Activated naive CD8-positive, alpha-beta T cell treated with anti-CD3 and anti-CD28 coated beads, Interleukin-2, amount 50 U/mL, for 24 hours (primary cell): ENCODE data around the gene HSP90AB1.

Experiments
- ATAC-seq: fragments of 150-1000 bp; cut with Tn5 transposase; one replicate; pipeline ENCODE4 v1.10.0; 2021
- DNase-seq: peaks from one replicate; pipeline ENCODE4 v3.0.0; 2021
- H3K27ac Mint-ChIP-seq: one replicate; pipeline ENCODE4 v1.8.0; 2021; ENCODE audit warnings: mild to moderate bottlenecking, mixed read lengths
- H3K27me3 Mint-ChIP-seq: one replicate; pipeline ENCODE4 v1.8.0; 2021; ENCODE audit warnings: mixed read lengths
- H3K36me3 Mint-ChIP-seq: one replicate; pipeline ENCODE4 v1.8.0; 2021; ENCODE audit warnings: low read depth, mixed read lengths
- H3K4me1 Mint-ChIP-seq: one replicate; pipeline ENCODE4 v1.8.0; 2021; ENCODE audit warnings: mixed read lengths
- H3K4me3 Mint-ChIP-seq: one replicate; pipeline ENCODE4 v1.8.0; 2021; ENCODE audit warnings: mild to moderate bottlenecking, moderate library complexity, mixed read lengths
- H3K9me3 Mint-ChIP-seq: one replicate; pipeline ENCODE4 v1.8.0; 2021; ENCODE audit warnings: mixed read lengths

The HSP90AB1 gene

GRCh38 chr6:44270526-44271405 lies 23.9 kb downstream of the HSP90AB1 start:
- no peak for ATAC-seq
- peaks cover 48% of the 10 kb centered on the region for H3K27me3 Mint-ChIP-seq

DNA sequence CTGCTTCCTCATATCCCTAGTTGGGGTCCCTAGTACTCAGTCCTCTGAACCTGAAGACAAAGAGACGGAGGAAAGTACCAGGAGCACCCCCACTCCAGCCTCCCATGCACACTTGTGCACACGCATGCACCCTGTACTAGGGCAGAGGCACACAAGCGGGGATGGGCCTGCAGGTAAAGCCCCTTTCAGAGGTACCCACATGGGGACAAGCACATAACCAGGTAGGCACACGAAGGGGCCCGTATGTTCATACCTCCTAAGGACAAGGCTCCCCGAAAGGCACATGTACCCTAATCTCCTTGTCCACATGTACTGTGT lies 24.5 kb downstream of the HSP90AB1 start:
- peaks cover 48% of the 10 kb centered on the region for H3K27me3 Mint-ChIP-seq

More at GRCh38 chr6:44270526-44271405, 23.9 kb downstream of the HSP90AB1 start:
- peak overlapping the region; percentile 38 for H3K4me3 Mint-ChIP-seq
- no peak for DNase-seq
- H3K9me3 Mint-ChIP-seq: no peaks in the 10 kb centered on the region
- peaks cover 33% of the 10 kb centered on the region for H3K4me1 Mint-ChIP-seq
- H3K27ac Mint-ChIP-seq: no peak overlapping the region
- no peaks in the 10 kb centered on the region for H3K36me3 Mint-ChIP-seq

GRCh38 chr6:44271914-44272313 lies 25.0 kb downstream of the HSP90AB1 start:
- H3K4me3 Mint-ChIP-seq: no peak overlapping the region
- DNase-seq (no peak), ATAC-seq (no peak)
- no peak overlapping the region for H3K27ac Mint-ChIP-seq
- H3K9me3 Mint-ChIP-seq: no peaks in the 10 kb centered on the region
- H3K4me1 Mint-ChIP-seq: peaks cover 21% of the 10 kb centered on the region
- no peaks in the 10 kb centered on the region for H3K36me3 Mint-ChIP-seq
- H3K27me3 Mint-ChIP-seq: peaks cover 52% of the 10 kb centered on the region

More for the DNA sequence above, 24.5 kb downstream of the HSP90AB1 start:
- ATAC-seq (no peak), DNase-seq (no peak)
- H3K4me1 Mint-ChIP-seq: peaks cover 27% of the 10 kb centered on the region
- no peaks in the 10 kb centered on the region for H3K36me3 Mint-ChIP-seq
- H3K9me3 Mint-ChIP-seq: no peaks in the 10 kb centered on the region
- H3K4me3 Mint-ChIP-seq: peak overlapping the region; percentile 38
- H3K27ac Mint-ChIP-seq: no peak overlapping the region

- Mint-ChIP-seq H3K4me1 (peaks cover 18% of the 10 kb centered on the region), H3K9me3 (no peaks in the 10 kb centered on the region), H3K27ac (no peak overlapping the region), H3K36me3 (no peaks in the 10 kb centered on the region), H3K4me3 (no peak overlapping the region), H3K27me3 (peaks cover 58% of the 10 kb centered on the region)
- no peak for ATAC-seq
- DNase-seq: no peak
These were observed 25.6 kb downstream of the HSP90AB1 start for GRCh38 chr6:44272529-44272928.

- Mint-ChIP-seq H3K4me1 (peaks cover 14% of the 10 kb centered on the region), H3K9me3 (no peaks in the 10 kb centered on the region), H3K4me3 (no peak overlapping the region), H3K36me3 (no peaks in the 10 kb centered on the region), H3K27ac (no peak overlapping the region), H3K27me3 (peaks cover 64% of the 10 kb centered on the region)
- ATAC-seq: no peak
- no peak for DNase-seq
These were observed 26.2 kb downstream of the HSP90AB1 start for GRCh38 chr6:44272999-44273566.

- Mint-ChIP-seq H3K36me3 (no peaks in the 10 kb centered on the region), H3K27me3 (peaks cover 65% of the 10 kb centered on the region), H3K4me3 (no peak overlapping the region)
These were observed 26.7 kb downstream of the HSP90AB1 start for GRCh38 chr6:44273617-44274016.

GRCh38 chr6:44275271-44275748 lies 28.4 kb downstream of the HSP90AB1 start:
- no peak for DNase-seq
- Mint-ChIP-seq H3K36me3 (no peaks in the 10 kb centered on the region), H3K27ac (no peak overlapping the region), H3K4me1 (peaks cover 3% of the 10 kb centered on the region), H3K4me3 (no peak overlapping the region), H3K27me3 (peaks cover 60% of the 10 kb centered on the region), H3K9me3 (no peaks in the 10 kb centered on the region)
- no peak for ATAC-seq

More at GRCh38 chr6:44273617-44274016, 26.7 kb downstream of the HSP90AB1 start:
- ATAC-seq (no peak), DNase-seq (no peak)
- H3K4me1 Mint-ChIP-seq: peaks cover 14% of the 10 kb centered on the region
- H3K9me3 Mint-ChIP-seq: no peaks in the 10 kb centered on the region
- no peak overlapping the region for H3K27ac Mint-ChIP-seq

GRCh38 chr6:44275749-44276648 lies 29.1 kb downstream of the HSP90AB1 start:
- no peaks in the 10 kb centered on the region for H3K9me3 Mint-ChIP-seq
- H3K27me3 Mint-ChIP-seq: peaks cover 63% of the 10 kb centered on the region
- no peaks in the 10 kb centered on the region for H3K36me3 Mint-ChIP-seq
- ATAC-seq: peak; percentile 60
- peaks cover 3% of the 10 kb centered on the region for H3K4me1 Mint-ChIP-seq
- no peak for DNase-seq
- no peak overlapping the region for H3K27ac Mint-ChIP-seq
- H3K4me3 Mint-ChIP-seq: no peak overlapping the region

DNA sequence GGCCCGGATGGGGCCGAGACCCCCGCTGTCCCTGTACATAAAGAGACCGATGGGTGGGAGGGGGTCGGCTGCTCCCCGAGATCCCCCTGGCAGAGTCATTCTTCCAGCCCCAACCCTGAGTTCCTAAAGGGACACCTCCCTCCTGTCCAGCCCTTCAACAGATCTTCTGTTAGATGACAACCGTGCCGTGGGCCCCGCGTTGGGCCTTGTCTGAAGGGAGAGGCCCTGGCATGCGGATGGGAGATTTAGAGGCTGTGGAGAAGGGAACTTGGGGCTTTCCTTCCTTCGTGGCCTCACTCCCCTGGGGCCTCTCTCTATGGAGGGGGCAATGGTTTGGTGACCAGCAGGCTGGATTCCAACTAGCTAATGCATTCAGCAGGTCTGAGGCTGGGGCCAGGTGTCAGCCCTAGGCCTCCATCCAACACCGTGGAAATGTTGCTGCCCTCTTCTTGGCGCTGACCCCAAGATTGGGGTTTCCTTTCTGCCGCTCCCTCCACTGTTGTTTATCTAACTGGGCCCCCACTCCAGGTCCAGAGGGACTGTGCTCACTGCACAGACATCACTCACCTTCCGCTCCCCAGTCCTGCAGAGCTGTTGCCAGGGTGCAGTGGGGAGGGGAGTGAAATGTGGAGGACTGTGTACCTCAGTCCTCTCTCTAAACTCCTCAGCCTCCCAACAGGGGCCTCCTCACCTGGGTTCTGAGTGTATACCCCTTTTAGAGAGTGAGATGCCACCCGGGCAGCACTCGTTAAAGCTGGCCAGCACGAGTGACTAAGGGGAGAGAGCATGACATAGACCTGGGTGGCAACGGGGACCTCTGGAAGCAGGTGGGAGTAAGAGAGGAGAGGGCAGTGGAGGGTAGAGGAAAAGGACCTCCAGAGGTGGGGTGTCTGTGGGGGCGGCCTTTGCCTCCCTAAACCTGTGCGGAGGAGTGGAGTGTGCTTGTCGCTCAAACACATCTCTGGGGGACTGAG lies 30.1 kb downstream of the HSP90AB1 start:
- Mint-ChIP-seq H3K4me1 (peaks cover 2% of the 10 kb centered on the region), H3K27ac (no peak overlapping the region), H3K4me3 (no peak overlapping the region), H3K27me3 (peaks cover 56% of the 10 kb centered on the region), H3K36me3 (no peaks in the 10 kb centered on the region), H3K9me3 (no peaks in the 10 kb centered on the region)
- DNase-seq (no peak), ATAC-seq (no peak)

DNA sequence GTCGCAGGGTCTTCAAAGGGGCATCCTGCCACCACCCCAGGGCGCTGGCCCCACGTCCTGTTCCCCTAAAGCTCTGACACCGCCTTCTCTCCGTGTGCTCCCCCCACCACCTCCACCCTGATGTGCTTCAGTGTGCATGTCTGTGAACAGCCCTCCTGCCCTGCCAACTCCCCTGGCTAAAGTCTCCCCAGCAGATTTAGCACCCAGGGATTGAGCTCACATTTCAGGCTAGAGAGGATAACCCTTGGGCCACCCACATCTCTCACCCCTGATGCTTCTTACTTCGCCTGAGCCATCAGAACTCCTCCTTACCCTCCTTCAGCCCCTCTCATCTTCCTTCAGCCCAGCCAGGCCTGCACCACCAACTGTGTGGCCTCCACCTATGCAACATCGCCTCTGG lies 30.9 kb downstream of the HSP90AB1 start:
- Mint-ChIP-seq H3K9me3 (no peaks in the 10 kb centered on the region), H3K4me1 (peaks cover 2% of the 10 kb centered on the region), H3K36me3 (no peaks in the 10 kb centered on the region), H3K4me3 (no peak overlapping the region), H3K27me3 (peaks cover 50% of the 10 kb centered on the region), H3K27ac (no peak overlapping the region)
- no peak for DNase-seq
- no peak for ATAC-seq

GRCh38 chr6:44278315-44278714 lies 31.4 kb downstream of the HSP90AB1 start:
- DNase-seq (no peak), ATAC-seq (no peak)
- no peak overlapping the region for H3K4me3 Mint-ChIP-seq
- no peaks in the 10 kb centered on the region for H3K36me3 Mint-ChIP-seq
- H3K27me3 Mint-ChIP-seq: peaks cover 45% of the 10 kb centered on the region
- peaks cover 2% of the 10 kb centered on the region for H3K4me1 Mint-ChIP-seq
- no peaks in the 10 kb centered on the region for H3K9me3 Mint-ChIP-seq
- no peak overlapping the region for H3K27ac Mint-ChIP-seq

DNA sequence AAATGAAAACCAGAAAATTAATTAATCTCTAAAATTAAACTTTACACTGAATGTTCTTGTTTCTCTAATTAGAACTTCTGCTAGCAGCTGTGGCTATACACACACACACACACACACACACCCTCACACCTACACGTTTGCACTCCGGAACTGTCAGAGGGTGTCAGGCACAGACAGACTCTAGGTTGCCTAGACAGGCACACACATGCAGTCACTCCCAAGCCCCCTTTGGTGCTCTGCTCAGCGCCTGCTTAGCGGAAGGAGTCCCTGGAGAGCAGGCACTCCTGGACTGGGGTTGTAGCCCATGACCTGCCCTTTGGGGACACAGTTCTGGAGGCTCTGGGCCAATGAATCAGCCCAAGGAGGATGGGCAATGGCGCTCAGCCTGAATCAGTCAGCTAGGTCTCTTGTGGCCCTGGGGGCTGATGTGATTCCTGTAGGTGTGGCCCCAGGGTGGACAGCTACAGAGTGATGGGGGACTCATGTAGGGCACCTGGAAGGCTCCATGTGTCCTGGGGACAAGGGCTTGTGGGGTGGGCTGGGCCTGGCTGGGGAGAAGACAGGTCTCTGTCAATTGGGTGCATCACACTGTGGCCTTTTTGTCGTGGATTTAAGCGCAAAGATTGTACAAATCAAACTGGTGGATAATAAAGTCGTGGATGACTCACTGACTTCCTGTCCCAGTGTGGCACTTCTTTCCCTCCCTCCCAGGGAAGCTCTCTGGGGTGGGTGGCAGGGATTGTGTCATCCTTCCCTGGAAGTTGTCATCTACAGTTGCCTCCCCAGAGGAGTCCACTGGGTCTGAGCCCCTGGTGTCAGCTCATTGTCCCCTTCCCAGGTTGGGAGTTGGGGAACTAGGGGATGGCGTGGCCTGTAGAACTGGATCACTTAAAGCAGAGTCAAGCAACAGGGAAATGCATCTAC lies 32.1 kb downstream of the HSP90AB1 start:
- no peak overlapping the region for H3K4me3 Mint-ChIP-seq
- peaks cover 47% of the 10 kb centered on the region for H3K27me3 Mint-ChIP-seq
- H3K9me3 Mint-ChIP-seq: no peaks in the 10 kb centered on the region
- H3K27ac Mint-ChIP-seq: no peak overlapping the region
- peaks cover 2% of the 10 kb centered on the region for H3K4me1 Mint-ChIP-seq
- ATAC-seq (no peak), DNase-seq (no peak)
- H3K36me3 Mint-ChIP-seq: no peaks in the 10 kb centered on the region

DNA sequence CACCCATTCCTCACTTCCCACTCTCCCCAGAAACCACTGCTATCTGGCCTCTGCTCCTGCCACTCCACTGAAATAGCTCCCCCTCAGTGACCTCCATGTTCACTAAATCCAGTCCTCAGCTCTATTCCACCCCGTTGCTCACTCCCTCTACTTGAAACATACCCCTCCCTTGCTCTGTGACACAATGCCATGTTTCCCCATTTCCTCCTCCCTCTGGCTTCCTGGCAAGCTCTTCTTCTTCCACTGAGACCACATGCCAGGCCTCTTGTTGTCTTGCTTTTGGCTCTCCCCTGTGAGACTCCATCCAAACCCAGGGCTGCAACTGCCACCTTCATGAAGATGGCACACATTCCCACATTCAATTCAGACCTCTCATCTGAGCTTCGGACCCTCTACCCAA lies 37.2 kb downstream of the HSP90AB1 start:
- Mint-ChIP-seq H3K27ac (no peak overlapping the region), H3K4me3 (no peak overlapping the region), H3K9me3 (no peaks in the 10 kb centered on the region), H3K4me1 (no peaks in the 10 kb centered on the region), H3K27me3 (peaks cover 43% of the 10 kb centered on the region), H3K36me3 (no peaks in the 10 kb centered on the region)
- DNase-seq (no peak), ATAC-seq (no peak)
